Muscle layer of duodenum (tissue), 2 donors: Measurements from ENCODE around the gene CACNB3.
"Not testable (repeated sequence)": the region's sequence is repeated elsewhere in the genome, so short reads cannot be mapped to it uniquely, and the experiment has no call there.

Source experiments
- H3K27ac ChIP-seq: one replicate; pipeline ENCODE4 v1.7.0; 2013; ENCODE audit warnings: mild to moderate bottlenecking, low read length
- H3K27me3 ChIP-seq: one replicate; pipeline ENCODE4 v1.7.0; 2013; ENCODE audit warnings: low read depth, mild to moderate bottlenecking, control low read depth, low read length
- H3K36me3 ChIP-seq, 2 donors: one replicate each; pipeline ENCODE4 v1.7.0; 2013; ENCODE audit warnings: low read length in 2 of 2, control low read depth in 1 of 2, mild to moderate bottlenecking in 1 of 2; ENCODE audit not compliant: insufficient read depth in 2 of 2, control insufficient read depth in 1 of 2
- H3K4me1 ChIP-seq, 2 donors: one replicate each; pipeline ENCODE4 v1.7.0; 2013; ENCODE audit warnings: low read length in 2 of 2, mild to moderate bottlenecking in 2 of 2, control low read depth in 1 of 2, moderate library complexity in 1 of 2; ENCODE audit not compliant: insufficient read depth in 2 of 2, control insufficient read depth in 1 of 2
- H3K4me3 ChIP-seq, 2 donors: one replicate each; pipeline ENCODE4 v1.7.0; 2013; ENCODE audit warnings: low read length in 2 of 2, low read depth in 1 of 2, mild to moderate bottlenecking in 1 of 2
- H3K9me3 ChIP-seq, 2 donors: one replicate each; pipeline ENCODE4 v1.7.0; 2013; ENCODE audit warnings: low read length in 2 of 2, control low read depth in 1 of 2, mild to moderate bottlenecking in 1 of 2; ENCODE audit not compliant: control insufficient read depth in 1 of 2
- donor health status: healthy.

CACNB3 gene

GRCh38 chr12:48862760-48863159, 44.5 kb downstream of the CACNB3 start:
- H3K27me3 ChIP-seq = peaks cover 9% of the 10 kb centered on the region
- H3K27ac ChIP-seq = no peak overlapping the region
- H3K9me3 ChIP-seq = no peaks in the 10 kb centered on the region
- H3K36me3 ChIP-seq = peaks cover 0 to under 1% of the 10 kb centered on the region in 2 donors
- H3K4me1 ChIP-seq = peaks cover 0 to 16% of the 10 kb centered on the region in 2 donors
- no peak overlapping the region for H3K4me3 ChIP-seq

DNA sequence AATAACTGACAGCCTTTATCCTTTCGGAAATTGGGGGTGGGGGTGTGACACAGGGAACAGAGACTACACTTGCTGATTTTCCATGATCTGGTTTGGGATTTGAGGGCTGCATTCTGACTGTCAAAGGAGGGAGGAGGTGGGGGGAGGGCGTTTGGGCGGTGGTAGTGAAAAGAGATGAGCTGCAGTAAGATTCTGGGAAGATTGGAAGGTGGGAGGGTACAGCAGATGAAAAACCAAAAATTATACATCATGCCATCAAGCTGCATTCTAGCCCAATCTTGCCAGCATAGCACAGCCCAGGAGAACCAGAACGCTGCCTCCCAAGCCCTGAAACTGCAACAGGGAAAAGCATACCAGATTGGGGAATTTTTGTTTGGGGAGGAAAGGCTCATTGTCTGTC, 45.0 kb downstream of the CACNB3 start:
- Histone ChIP-seq H3K4me3 (no peak overlapping the region), H3K9me3 (no peaks in the 10 kb centered on the region), H3K27ac (no peak overlapping the region), H3K36me3 (no peaks in the 10 kb centered on the region), H3K4me1 (peaks cover 0 to 16% of the 10 kb centered on the region in 2 donors), H3K27me3 (peaks cover 9% of the 10 kb centered on the region)

- Histone ChIP-seq H3K36me3 (no peaks in the 10 kb centered on the region), H3K27ac (no peak within 1 kb of the TSS), H3K27me3 (peaks cover 9% of the 10 kb centered on the region), H3K9me3 (no peaks in the 10 kb centered on the region), H3K4me1 (peaks cover 0 to 16% of the 10 kb centered on the region in 2 donors), H3K4me3 (peak within 1 kb of the TSS; percentile 81 to 83)
Measured at GRCh38 chr12:48865281-48866051, 47.2 kb downstream of the CACNB3 start, which contains the start of gene RND1. RND1 (minus strand) TSS chr12:48865870; CDS start chr12:48865767, 103 bp downstream.

- Histone ChIP-seq H3K27ac (no peak overlapping the region), H3K9me3 (no peaks in the 10 kb centered on the region), H3K4me3 (peak overlapping the region; percentile 81 to 83), H3K4me1 (peaks cover 0 to 16% of the 10 kb centered on the region in 2 donors), H3K27me3 (peaks cover 9% of the 10 kb centered on the region), H3K36me3 (no peaks in the 10 kb centered on the region)
Measured at GRCh38 chr12:48866052-48866711, 47.9 kb downstream of the CACNB3 start.

DNA sequence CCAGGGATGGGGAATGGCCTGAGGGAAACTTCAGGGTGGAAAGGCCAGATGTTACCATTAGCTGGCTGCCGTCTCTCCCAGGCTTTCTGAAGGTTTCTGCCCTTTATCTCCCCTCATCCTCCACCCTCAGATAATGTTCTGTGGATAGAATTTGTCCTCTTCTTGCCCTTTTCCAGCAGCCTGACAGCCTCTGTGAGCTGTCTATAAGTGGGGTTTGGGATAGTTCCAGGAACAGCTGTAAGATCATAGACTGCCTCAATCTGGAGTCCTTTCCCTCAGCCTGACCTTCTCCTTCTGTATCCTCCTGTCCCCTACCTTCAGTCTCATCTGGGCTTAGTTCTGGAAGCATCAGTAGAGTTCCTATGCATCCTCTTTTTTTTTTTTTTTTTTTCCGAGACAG, 50.2 kb downstream of the CACNB3 start:
- no peak overlapping the region for H3K4me3 ChIP-seq
- H3K4me1 ChIP-seq = peaks cover 0 to 16% of the 10 kb centered on the region in 2 donors

GRCh38 chr12:48869191-48869590, 50.9 kb downstream of the CACNB3 start:
- peaks cover 9% of the 10 kb centered on the region for H3K27me3 ChIP-seq
- no peaks in the 10 kb centered on the region for H3K9me3 ChIP-seq
- no peak overlapping the region for H3K4me3 ChIP-seq
- peaks cover 0 to 16% of the 10 kb centered on the region in 2 donors for H3K4me1 ChIP-seq
- no peak overlapping the region for H3K27ac ChIP-seq
- H3K36me3 ChIP-seq = no peaks in the 10 kb centered on the region

More for the DNA sequence above, 50.2 kb downstream of the CACNB3 start:
- Histone ChIP-seq H3K36me3 (no peaks in the 10 kb centered on the region), H3K9me3 (no peaks in the 10 kb centered on the region), H3K27me3 (peaks cover 9% of the 10 kb centered on the region), H3K27ac (no peak overlapping the region)

- H3K27me3 ChIP-seq = no peaks in the 10 kb centered on the region
- H3K4me3 ChIP-seq = no peak overlapping the region
- no peak overlapping the region for H3K27ac ChIP-seq
- H3K36me3 ChIP-seq = no peaks in the 10 kb centered on the region
- H3K9me3 ChIP-seq = no peaks in the 10 kb centered on the region
- no peaks in the 10 kb centered on the region for H3K4me1 ChIP-seq
Measured at GRCh38 chr12:48873096-48873495, 54.8 kb downstream of the CACNB3 start.

GRCh38 chr12:48873534-48873933, 55.2 kb downstream of the CACNB3 start:
- H3K9me3 ChIP-seq, H3K27me3 ChIP-seq, H3K4me1 ChIP-seq, H3K36me3 ChIP-seq, H3K4me3 ChIP-seq, H3K27ac ChIP-seq: not testable (repeated sequence)

DNA sequence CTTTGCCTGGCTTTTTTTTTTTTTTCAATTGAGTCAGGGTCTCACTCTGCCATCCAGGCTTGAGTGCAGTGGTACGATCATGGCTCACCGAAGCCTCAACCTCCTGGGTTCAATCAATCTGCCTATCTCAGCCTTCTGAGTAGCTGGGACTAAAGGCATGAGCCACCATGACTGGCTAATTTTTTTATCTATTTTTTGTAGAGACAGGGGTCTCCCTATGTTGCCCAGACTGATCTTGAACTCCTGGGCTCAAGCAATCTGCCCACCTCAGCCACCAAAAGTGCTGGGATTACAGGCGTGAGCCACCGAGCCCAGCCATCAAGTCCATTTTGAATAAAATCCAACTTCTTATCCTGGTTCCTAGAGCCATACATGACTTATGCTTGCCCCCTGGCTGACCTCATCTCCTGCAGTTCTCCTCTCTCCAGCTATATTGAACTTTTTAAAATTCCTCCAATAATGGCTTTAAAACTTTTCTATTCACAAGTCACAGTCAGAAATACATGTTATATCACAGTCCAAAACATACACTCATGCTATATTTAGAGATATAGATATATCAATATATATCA, 57.7 kb downstream of the CACNB3 start:
- no peak overlapping the region for H3K27ac ChIP-seq
- no peaks in the 10 kb centered on the region for H3K36me3 ChIP-seq
- H3K27me3 ChIP-seq = no peaks in the 10 kb centered on the region

More for the DNA sequence above, 57.7 kb downstream of the CACNB3 start:
- H3K4me1 ChIP-seq = no peaks in the 10 kb centered on the region
- no peak overlapping the region for H3K4me3 ChIP-seq
- H3K9me3 ChIP-seq = no peaks in the 10 kb centered on the region
